Parathyroid adenoma (tissue), 2 donors: Measurements from ENCODE around the gene ACSL6.
"Not testable (repeated sequence)": the region's sequence is repeated elsewhere in the genome, so short reads cannot be mapped to it uniquely, and the experiment has no call there.

ENCODE experiments used
- H2AFZ ChIP-seq: fragments of 300-600 bp; sonication (generic); one replicate; pipeline ENCODE4 v1.7.0; 2017; ENCODE audit warnings: antibody characterized with exemption, mild to moderate bottlenecking
- H3K27ac ChIP-seq: fragments of 300-600 bp; sonication (generic); one replicate; pipeline ENCODE4 v1.7.0; 2017
- H3K27me3 ChIP-seq: fragments of 300-600 bp; sonication (generic); one replicate; pipeline ENCODE4 v1.7.0; 2017; ENCODE audit warnings: low read length; ENCODE audit not compliant: control insufficient read depth, insufficient read depth
- H3K36me3 ChIP-seq: fragments of 300-600 bp; sonication (generic); one replicate; pipeline ENCODE4 v1.7.0; 2017; ENCODE audit warnings: low read length; ENCODE audit not compliant: control insufficient read depth, insufficient read depth
- H3K4me1 ChIP-seq: fragments of 300-600 bp; sonication (generic); one replicate; pipeline ENCODE4 v1.7.0; 2017; ENCODE audit warnings: control low read depth
- H3K4me2 ChIP-seq: fragments of 300-600 bp; sonication (generic); one replicate; pipeline ENCODE4 v1.7.0; 2017; ENCODE audit warnings: low read length
- H3K4me3 ChIP-seq: fragments of 300-600 bp; sonication (generic); one replicate; pipeline ENCODE4 v1.7.0; 2017; ENCODE audit warnings: low read depth, low read length
- H3K79me2 ChIP-seq: fragments of 300-600 bp; sonication (generic); one replicate; pipeline ENCODE4 v1.7.0; 2017; ENCODE audit warnings: control low read depth
- H3K9ac ChIP-seq: fragments of 300-600 bp; sonication (generic); one replicate; pipeline ENCODE4 v1.7.0; 2017; ENCODE audit warnings: mild to moderate bottlenecking
- H3K9me3 ChIP-seq: fragments of 300-600 bp; sonication (generic); one replicate; pipeline ENCODE4 v1.7.0; 2017; ENCODE audit warnings: low read length; ENCODE audit not compliant: control insufficient read depth
- TF ChIP-seq, protein P1 (sequence below): fragments of 300-600 bp; sonication (generic); IDR thresholded peaks from one replicate; pipeline ENCODE4 v1.7.0; 2017; ENCODE audit warnings: antibody characterized with exemption, mild to moderate bottlenecking
- donor health status: primary hyperparathyroidism.

The ACSL6 gene

DNA sequence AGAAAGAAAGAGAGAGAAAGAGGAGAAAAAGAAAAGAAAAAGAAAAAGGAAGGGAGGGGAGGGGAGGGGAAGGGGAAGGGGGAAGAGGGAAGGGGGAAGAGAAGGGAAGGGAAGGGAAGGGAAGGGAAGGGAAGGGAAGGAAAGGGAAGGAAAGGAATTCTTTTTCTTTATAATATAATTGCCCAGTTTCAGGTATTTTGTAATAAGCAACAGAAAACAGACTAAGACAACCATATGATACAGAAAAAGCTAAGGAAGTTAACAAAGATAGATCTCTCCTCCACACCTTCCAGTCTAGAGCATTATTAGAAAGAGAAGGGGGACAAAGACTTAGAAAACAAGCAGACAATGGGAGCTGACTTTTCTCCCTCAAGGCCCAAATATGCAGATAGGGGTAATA, 97.0 kb downstream of the ACSL6 start:
- Histone ChIP-seq H2AFZ (no peak overlapping the region), H3K27ac (no peak overlapping the region), H3K36me3 (no peaks in the 10 kb centered on the region), H3K4me2 (no peak overlapping the region), H3K4me3 (no peak overlapping the region), H3K9me3 (no peaks in the 10 kb centered on the region), H3K4me1 (no peaks in the 10 kb centered on the region), H3K27me3 (no peaks in the 10 kb centered on the region), H3K79me2 (no peaks in the 10 kb centered on the region), H3K9ac (no peak overlapping the region)
- TF ChIP-seq, protein P1, sequence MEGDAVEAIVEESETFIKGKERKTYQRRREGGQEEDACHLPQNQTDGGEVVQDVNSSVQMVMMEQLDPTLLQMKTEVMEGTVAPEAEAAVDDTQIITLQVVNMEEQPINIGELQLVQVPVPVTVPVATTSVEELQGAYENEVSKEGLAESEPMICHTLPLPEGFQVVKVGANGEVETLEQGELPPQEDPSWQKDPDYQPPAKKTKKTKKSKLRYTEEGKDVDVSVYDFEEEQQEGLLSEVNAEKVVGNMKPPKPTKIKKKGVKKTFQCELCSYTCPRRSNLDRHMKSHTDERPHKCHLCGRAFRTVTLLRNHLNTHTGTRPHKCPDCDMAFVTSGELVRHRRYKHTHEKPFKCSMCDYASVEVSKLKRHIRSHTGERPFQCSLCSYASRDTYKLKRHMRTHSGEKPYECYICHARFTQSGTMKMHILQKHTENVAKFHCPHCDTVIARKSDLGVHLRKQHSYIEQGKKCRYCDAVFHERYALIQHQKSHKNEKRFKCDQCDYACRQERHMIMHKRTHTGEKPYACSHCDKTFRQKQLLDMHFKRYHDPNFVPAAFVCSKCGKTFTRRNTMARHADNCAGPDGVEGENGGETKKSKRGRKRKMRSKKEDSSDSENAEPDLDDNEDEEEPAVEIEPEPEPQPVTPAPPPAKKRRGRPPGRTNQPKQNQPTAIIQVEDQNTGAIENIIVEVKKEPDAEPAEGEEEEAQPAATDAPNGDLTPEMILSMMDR: no peak

DNA sequence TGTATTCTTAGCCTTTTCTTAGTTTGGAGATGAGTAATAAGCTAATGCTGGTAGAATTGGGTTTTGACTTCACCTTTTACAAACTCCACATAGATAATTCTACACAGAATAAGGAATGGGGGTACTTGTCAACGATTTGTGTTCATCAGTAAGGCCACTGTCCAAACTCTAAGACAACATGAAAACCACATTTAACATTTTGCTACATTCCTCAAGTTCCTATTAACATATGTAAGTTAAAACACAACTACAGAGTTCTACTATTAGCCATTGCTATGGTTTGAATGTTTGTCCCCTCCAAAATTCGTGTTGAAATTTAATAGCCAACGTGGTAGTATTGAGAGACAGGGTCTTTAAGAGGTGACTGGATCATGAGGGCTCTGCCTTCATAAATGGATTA, 97.9 kb downstream of the ACSL6 start:
- H3K4me3 ChIP-seq: no peak overlapping the region
- H3K36me3 ChIP-seq: no peaks in the 10 kb centered on the region

DNA sequence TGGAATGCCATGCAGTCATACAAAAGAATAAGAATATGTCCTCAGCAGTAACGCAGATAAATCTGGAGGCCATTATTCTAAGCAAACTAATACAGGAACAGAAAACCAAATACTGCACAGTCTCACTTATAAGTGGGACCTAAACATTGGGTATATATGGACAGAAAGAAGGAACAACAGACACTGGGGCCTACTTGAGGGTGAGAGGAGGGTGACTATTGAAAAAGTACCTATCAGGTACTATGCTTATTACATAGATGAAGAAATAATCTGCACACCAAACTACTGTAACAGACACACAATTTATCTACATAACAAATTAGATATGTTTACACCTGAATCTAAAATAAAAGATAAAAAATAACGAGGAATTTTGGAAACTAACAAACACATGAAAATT, 104.8 kb downstream of the ACSL6 start:
- H3K79me2 ChIP-seq: no peaks in the 10 kb centered on the region
- H3K9me3 ChIP-seq: no peaks in the 10 kb centered on the region
- no peak overlapping the region for H2AFZ ChIP-seq
- TF ChIP-seq, protein P1: no peak
- H3K4me2 ChIP-seq: no peak overlapping the region
- H3K27ac ChIP-seq: no peak overlapping the region
- H3K27me3 ChIP-seq: no peaks in the 10 kb centered on the region
- no peaks in the 10 kb centered on the region for H3K4me1 ChIP-seq
- no peak overlapping the region for H3K4me3 ChIP-seq
- H3K9ac ChIP-seq: no peak overlapping the region
- H3K36me3 ChIP-seq: no peaks in the 10 kb centered on the region

More for the DNA sequence above, 97.9 kb downstream of the ACSL6 start:
- TF ChIP-seq, protein P1: no peak
- no peak overlapping the region for H2AFZ ChIP-seq
- no peak overlapping the region for H3K27ac ChIP-seq
- H3K9me3 ChIP-seq: no peaks in the 10 kb centered on the region
- no peak overlapping the region for H3K9ac ChIP-seq
- no peaks in the 10 kb centered on the region for H3K79me2 ChIP-seq
- H3K4me2 ChIP-seq: no peak overlapping the region
- no peaks in the 10 kb centered on the region for H3K4me1 ChIP-seq
- no peaks in the 10 kb centered on the region for H3K27me3 ChIP-seq

GRCh38 chr5:131902266-131902665, 109.2 kb downstream of the ACSL6 start:
- H3K79me2 ChIP-seq, H3K4me2 ChIP-seq, H3K9me3 ChIP-seq, H3K4me1 ChIP-seq, H3K27ac ChIP-seq, H2AFZ ChIP-seq, H3K4me3 ChIP-seq, H3K27me3 ChIP-seq, H3K9ac ChIP-seq, H3K36me3 ChIP-seq: not testable (repeated sequence)
